ENCODE measurements around the gene TCF4. TPM values are rescaled to one million over a fixed set of nuclear protein-coding genes. Genes with fewer than 3 reads are reported as not detected.

The TCF4 gene
- total RNA-seq, 1 experiment from 2014 or later = 0.42 TPM

- no peak overlapping the region for H3K4me2 ChIP-seq (ENCODE audit: low read length)
- H3K36me3 ChIP-seq (ENCODE audit: control insufficient read depth in 1 of 2, insufficient read depth in 2 of 2, low read length in 2 of 2) = no peaks in the 10 kb centered on the region
- no peak overlapping the region for H2AFZ ChIP-seq (ENCODE audit: low read depth, low read length, poor library complexity, severe bottlenecking)
- ChIA-PET CTCF (no interaction called here), POLR2A (no interaction called here), RAD21 (ENCODE audit: low non-redundant PET in 1 of 2, low total read pairs in 2 of 2, uncharacterized antibody in 2 of 2, unreplicated experiment in 2 of 2) (no interaction called here)
- DNase-seq (ENCODE audit: low read depth, low spot score) (no peak), ATAC-seq (no peak)
- no peak overlapping the region for H3K4me3 ChIP-seq (replicated peaks in 1 of 2; ENCODE audit: low read depth in 1 of 2, low read length in 2 of 2)
- H3K9me2 ChIP-seq (ENCODE audit: insufficient read depth) = no peaks in the 10 kb centered on the region
- H3K79me2 ChIP-seq (ENCODE audit: insufficient read depth, low read length) = no peaks in the 10 kb centered on the region
- TF ChIP-seq SIN3A (IDR thresholded peaks at IDR 0.05; ENCODE audit: low read depth) (no peak), FOSL1 (IDR thresholded peaks at IDR 0.05; ENCODE audit: low read depth) (no peak), ZBTB33 (IDR thresholded peaks at IDR 0.05; ENCODE audit: extremely low read depth, insufficient replicate concordance, low read length) (no peak), CBX3 (IDR thresholded peaks at IDR 0.05; ENCODE audit: low read depth) (no peak), JUND (IDR thresholded peaks at IDR 0.05) (no peak), EGR1 (IDR thresholded peaks at IDR 0.05; ENCODE audit: low read depth) (no peak), POLR2A (IDR thresholded peaks at IDR 0.05; ENCODE audit: borderline replicate concordance, extremely low read depth, insufficient read depth, insufficient read length) (no peak), MAX (IDR thresholded peaks at IDR 0.05) (no peak), ZFX (IDR thresholded peaks at IDR 0.05) (no peak)
- H3K9ac ChIP-seq (ENCODE audit: low read length) = no peak overlapping the region
- H3K27me3 ChIP-seq (ENCODE audit: insufficient read depth, low read length) = no peaks in the 10 kb centered on the region
- H3K9me3 ChIP-seq (ENCODE audit: control insufficient read depth in 1 of 2, insufficient read depth in 1 of 2, low read depth in 1 of 2, low read length in 2 of 2) = peaks cover 5 to 17% of the 10 kb centered on the region in 2 experiments; a peak in 2 of 4 replicates
- no peaks in the 10 kb centered on the region for H3K4me1 ChIP-seq (ENCODE audit: control insufficient read depth in 1 of 2, insufficient read depth in 2 of 2, low read length in 2 of 2)
- no peaks in the 10 kb centered on the region for H4K20me1 ChIP-seq (ENCODE audit: insufficient read depth)
- BruUV-seq (replicated peaks) = no TSS peak
- intact Hi-C loops (cut with micrococcal nuclease) = no loop called here
- no peak overlapping the region for H3K27ac ChIP-seq (ENCODE audit: low read depth, low read length)
Observed at GRCh38 chr18:55501982-55502710, 85.8 kb downstream of the TCF4 start.
